Activated CD4-positive, alpha-beta T cell treated with anti-CD3 and anti-CD28 coated beads for 1 hour (primary cell): ENCODE results near the gene PRKN.

Experiments
- DNase-seq: peaks from one replicate; pipeline ENCODE4 v3.0.0-alpha.2; 2020

The PRKN gene

GRCh38 chr6:161418463-161418945 lies 1309.1 kb downstream of the PRKN start:
- DNase-seq = no peak

DNA sequence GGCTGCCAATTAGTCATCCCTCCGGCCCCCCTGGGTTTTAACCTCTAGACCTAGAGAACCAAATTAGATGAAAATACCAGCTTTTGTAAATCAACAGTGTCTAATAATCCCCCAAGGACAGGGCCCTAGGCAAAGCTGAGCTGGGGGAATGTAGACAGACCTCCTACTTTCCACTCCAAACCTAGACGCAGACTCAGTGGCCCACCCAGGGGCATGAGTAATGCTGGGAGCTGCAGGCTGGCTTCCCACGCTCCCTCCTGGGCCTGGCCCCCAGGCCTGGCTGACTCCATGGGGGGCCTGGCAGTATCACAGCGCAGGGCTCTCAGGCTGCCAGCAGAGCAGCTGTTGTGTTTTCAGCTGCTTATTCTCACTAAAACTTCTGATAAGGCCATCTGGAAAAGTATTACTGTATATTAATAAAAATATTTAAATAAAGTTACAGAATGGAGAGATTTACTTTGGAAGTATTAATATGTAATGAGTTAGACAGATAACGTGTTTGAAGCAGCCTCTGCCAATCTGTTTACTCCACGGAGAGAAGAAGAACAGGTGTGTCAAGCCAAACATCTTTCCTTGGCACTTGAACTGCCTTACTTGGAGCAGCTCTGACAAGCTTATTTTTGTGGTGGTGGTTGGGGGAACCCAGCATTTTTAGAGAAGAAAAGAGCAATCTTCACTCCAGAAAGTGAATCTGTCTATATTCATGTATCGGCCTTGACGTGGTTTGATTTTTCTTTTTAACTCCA lies 1309.7 kb downstream of the PRKN start:
- no peak for DNase-seq

DNA sequence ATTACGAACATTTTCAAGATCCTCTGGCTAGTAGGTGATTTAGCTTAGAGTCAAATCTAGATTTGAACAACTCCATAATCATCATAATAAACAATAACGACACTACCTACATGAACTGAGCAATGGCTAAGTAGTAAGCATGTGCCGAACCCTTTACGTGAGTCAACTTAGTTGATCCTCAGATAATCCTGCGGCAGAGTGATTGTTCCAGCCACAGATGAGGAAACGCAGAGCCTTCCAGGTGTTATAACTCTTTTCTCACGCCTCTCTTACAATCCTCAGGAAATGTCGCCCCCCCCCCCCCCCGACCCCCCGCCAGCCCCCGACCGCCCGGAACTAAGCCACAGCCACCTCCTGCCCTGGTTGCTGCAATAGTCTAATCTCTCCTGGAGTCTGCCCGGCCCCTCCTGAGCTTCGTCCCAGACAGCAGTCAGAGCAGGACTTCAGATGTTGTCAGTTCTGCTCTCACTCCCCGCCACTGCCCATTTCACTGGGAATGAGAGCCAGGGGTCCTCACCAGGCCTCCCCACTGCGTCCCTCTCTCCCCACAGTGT lies 1312.2 kb downstream of the PRKN start:
- no peak for DNase-seq

DNA sequence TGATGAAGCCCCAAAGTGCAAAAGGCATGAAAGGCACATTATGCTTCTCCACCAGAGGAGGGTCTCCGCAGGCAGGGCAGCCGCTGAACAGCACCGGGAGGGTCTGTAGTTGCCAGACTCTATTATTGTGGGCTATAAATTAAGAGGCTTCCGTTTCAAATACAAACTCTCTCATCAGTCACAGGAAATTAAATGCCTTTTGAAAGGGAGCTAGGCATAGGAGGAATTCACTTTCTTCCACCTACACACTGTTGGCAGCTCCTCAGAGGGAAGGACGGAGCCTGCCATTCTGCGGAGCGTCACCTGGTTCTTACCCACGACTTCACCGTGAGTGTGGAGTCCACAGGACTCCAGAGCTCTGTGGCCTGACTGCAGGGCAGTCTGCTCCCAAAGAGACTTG lies 1312.9 kb downstream of the PRKN start:
- DNase-seq = no peak

GRCh38 chr6:161414180-161414579 lies 1313.4 kb downstream of the PRKN start:
- DNase-seq = no peak

DNA sequence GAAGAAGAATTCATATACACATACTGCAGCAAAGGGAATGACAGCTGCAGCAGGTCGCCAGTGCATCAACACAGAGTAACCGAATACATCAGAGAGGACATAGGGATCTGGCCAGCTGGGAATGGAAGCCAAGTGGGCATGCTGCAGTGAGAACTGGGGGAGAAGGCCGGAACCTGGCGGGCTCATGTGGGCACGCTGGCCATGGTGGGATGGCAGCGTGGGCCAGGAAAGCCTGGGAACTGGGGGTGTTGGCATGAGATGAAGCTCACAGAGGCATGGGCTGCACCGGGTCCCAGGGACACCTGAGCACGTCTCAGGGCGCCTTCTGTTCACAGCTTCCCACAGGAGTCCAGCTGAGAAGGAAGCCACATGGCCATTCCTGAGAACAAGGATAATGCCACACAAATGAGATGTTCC lies 1314.2 kb downstream of the PRKN start:
- no peak for DNase-seq

DNA sequence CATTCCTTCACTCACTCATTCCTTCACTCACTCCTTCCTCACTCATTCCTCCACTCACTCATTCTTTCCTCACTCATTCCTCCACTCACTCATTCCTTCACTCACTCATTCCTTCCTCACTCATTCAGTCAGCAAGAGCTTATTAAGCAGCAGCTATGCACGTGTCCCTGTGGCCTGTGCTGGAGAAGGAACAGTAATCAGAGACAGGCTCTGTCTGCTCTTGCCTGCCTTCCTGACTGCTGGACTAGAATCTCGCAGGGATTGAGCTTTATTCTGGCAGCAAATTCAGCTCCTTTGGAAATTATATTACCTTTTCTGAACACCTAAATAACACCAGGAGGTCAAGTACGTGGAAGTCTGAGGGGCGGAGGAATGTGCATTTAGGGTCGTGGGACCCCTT lies 1314.8 kb downstream of the PRKN start:
- DNase-seq = no peak

DNA sequence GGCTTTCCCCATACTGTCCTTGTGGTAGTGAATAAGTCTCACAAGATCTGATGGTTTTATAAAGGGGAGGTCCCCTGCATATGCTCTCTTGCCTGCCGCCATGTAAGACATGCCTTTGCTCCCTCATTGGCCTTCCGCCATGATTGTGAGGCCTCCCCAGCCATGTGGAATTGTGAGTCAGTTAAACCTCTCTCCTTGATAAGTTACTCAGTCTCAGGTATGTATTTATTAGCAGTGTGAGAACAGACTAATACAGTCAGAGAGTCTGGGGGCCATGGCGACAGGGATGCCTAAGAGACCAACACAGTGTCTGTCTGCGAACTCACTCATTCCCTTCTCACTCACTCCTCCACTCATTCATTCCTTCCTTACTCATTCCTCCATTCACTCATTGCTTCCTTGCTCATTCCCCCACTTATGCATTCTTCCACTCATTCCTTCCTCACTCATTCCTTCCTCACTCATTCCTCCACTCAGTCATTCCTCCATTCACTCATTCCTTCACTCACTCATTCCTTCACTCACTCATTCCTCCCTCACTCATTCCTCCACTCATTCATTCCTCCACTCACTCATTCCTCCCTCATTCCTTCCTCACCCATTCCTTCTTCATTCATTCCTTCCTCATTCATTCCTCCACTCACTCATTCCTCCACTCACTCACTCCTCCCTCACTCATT lies 1316.2 kb downstream of the PRKN start:
- no peak for DNase-seq

GRCh38 chr6:161410736-161411135 lies 1316.8 kb downstream of the PRKN start:
- no peak for DNase-seq

DNA sequence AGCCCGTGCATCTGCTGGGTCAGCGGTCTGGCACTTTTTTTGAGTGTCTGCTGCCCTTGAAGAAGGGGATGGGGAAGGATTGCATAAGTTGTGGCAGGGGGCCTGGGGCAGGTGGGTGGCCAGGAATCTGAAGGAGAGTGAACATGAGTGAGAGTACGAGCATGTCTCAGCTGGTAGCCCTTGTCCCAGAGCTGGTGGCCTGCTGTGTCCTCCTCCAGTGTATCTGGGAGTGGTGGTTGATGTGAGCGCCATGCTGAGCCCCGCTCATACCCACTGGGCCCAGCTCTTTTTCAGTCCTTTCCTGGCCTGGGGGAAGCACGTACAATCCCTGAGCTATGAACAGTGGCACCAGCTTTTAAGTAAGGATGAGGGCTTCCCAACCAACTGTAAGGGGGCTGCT lies 1317.5 kb downstream of the PRKN start:
- no peak for DNase-seq

DNA sequence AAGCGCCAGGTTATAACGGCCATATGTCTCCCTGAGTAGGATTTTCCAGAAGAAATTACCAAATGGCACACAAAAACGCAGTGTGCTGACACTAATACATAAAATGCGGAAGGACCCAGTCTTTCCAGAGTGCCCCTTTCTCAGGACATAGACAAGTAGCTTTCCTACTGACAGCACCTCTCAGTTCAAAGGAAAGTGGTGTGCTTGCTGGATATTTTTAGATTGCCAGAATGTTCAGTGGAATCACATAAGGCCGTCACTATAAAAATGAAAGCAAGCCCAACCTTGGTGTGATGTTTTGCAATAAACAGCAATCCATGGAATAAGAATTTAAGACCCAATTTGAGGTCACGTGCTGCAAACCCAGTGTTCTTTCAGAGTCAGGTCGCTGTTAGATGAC lies 1318.2 kb downstream of the PRKN start:
- DNase-seq = no peak

DNA sequence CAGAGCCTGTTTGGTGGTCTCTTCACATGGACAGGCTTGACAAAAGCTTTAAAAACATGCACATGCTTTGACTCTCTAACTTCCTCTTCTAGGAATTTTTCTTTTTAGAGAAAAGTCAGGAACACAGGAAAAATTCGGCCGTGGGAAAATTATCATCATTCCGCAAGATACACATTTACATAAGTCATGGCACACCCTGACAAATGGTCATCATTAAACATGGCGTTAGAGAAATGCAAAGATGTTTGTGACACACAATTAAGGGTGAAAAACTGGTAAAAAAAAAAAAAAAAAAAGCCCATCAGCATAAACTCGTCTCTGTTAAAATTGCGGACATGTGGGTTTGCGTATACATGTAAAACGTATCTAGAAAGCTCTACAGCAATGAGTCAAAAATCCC lies 1319.5 kb downstream of the PRKN start:
- DNase-seq = no peak

GRCh38 chr6:161407581-161407980 lies 1320.0 kb downstream of the PRKN start:
- DNase-seq = no peak

- DNase-seq = no peak
These were observed 1320.5 kb downstream of the PRKN start for GRCh38 chr6:161407115-161407514.

GRCh38 chr6:161406646-161407045 lies 1320.9 kb downstream of the PRKN start:
- DNase-seq = no peak

GRCh38 chr6:161405418-161405817 lies 1322.1 kb downstream of the PRKN start:
- DNase-seq = no peak

- no peak for DNase-seq
These were observed 1323.8 kb downstream of the PRKN start for GRCh38 chr6:161403717-161404116.

- DNase-seq = no peak
These were observed 1325.8 kb downstream of the PRKN start for GRCh38 chr6:161401587-161402309.

- no peak for DNase-seq
These were observed 1326.9 kb downstream of the PRKN start for GRCh38 chr6:161400671-161401070.

GRCh38 chr6:161396539-161396938 lies 1331.0 kb downstream of the PRKN start:
- DNase-seq = no peak

GRCh38 chr6:161395716-161396231 lies 1331.8 kb downstream of the PRKN start:
- no peak for DNase-seq

- no peak for DNase-seq
These were observed 1333.1 kb downstream of the PRKN start for GRCh38 chr6:161394437-161394836.

DNA sequence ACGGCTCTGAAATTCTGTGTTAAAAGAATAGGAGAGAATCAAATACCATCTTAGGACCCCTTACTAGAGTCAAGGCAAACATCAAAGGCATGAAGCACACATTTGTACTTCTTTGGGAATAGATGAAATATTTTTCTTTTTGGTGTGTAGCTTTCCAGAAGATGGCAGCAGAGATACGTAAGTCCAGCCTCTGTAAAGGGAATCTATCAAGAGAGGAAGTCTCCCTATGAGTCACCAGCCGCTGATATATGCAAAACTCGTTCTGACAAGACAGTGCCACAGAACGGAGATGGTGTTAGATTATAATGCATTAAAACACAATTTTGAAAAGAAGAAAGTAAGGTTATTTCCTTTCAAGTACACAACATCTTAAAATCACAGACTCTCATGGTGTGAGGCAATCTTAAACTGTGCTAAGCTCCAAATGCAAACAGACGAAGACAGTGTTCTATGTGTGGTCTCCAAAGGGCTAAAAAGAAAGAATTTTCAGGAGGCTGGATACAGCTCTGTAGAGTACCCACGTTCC lies 1333.7 kb downstream of the PRKN start:
- DNase-seq = no peak
